CD4-positive, alpha-beta T cell treated with Interferon alpha-2 for 1 hour (primary cell): ENCODE data around the gene ATP2B2.

Source experiments
- DNase-seq, 2 donors: peaks; one replicate each; pipeline ENCODE4 v3.0.0-alpha.2; 2020 to 2022

The ATP2B2 gene

DNA sequence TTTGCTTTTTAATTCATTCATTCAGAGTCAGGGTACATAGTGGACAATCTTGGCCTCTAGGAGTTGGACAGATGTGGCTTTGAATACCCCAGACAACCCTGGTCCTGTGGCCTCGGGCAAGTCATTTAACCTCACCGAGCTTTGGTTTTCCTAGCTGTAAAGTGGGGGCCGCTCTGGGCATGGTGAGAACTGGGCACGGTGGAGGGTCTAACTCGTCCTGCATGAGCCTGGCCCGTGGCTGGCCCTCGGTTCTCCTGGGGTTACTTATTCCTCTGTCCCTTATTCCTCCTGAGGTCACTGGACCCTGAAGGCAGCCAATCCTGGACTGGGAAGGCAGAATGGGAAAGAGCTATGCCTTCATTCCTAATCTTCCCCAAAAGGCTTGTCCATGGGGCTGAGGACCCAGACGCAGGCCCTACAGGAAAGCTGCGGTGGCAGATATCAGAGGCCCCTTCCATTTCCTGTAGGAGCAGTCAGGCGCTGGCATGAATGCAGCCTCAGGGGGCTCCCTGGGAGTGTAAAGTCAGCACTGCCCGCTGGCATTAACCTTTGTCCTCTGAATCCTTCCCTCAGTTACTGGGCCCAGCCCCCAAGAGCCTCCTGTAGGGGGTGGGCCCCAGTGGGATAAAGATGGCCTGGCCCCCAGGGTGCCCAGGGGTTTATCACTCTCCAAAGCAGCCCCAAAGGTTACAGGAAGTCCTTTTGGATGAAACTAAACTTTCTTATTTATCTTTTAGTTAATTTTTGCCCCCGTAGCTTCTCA lies 166.6 kb downstream of the ATP2B2 start:
- DNase-seq, result no peak

DNA sequence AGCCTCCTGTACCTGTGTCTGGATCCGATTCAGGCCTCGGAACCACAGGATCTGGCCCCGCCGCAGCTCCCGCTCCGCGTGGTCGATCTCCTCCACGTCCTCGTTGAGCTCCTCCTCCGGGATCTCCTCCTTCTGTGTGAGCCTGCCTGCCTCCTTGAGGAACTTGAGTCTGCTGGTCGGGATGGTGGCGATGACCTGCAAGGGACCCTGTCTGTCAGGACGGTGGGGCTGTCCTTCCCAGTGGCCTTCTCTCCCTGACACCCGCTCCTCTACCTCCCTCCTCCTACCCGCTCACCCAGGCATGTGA lies 167.3 kb downstream of the ATP2B2 start:
- no peak for DNase-seq

DNA sequence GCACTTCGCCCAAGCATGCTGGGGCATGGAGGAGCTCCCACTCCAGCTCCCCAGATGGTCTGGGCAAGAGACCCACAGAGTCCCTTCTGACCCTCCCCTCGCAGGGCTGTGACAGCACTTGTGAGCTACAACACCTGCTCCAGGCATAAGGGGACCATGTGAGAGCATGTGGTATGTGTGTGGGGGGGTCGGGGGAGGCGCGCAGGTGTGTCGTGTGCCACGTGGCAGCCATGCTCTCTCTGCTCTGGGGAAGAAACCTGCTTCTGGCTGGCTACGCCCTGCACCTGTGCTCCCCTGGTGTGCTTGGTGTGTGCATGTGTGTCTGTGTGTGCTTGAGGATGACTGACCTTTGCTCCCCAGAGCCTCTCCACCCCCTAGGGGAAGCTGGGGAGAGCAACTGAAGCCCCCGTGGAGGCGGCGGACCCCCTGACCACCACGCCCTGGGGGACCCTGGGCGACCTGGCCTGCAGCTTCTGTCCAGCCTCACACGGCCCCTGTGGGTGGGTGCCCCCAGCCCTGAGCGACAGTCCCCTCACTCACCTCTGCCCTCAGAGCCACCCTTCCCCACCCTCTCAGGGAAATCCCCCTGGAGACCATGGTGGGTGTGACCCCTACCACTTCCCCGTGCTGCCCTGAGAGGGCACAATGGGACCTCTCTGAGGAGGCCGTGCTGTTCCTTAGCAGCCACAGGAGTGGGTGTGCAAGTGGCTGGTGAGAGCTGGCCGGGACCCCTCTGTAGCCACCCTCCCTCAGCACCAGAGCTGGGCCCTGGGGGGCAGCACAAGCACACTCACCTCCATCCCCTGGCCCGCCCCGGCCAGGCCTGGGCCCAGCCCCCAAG lies 167.8 kb downstream of the ATP2B2 start:
- no peak for DNase-seq

DNA sequence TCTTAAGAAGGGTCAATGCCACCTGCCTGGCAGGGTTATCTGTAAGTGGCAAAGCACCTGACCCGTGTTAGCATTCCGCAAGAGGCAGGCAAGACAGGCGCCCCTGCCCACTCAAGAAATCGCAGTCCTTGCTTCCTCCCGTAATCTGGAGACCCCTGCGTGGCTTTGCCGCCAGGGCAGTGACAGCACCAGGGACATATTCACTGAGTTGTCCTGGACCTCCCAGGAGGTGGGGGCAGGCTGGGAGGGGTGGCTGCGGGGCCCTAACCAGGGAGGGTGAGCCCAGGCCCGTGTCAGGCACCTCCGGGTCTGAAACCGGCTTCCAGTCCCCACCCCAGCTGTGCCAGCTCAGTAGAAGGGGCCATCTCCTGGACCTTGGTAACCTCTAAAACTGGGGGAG lies 168.6 kb downstream of the ATP2B2 start:
- DNase-seq, result no peak

DNA sequence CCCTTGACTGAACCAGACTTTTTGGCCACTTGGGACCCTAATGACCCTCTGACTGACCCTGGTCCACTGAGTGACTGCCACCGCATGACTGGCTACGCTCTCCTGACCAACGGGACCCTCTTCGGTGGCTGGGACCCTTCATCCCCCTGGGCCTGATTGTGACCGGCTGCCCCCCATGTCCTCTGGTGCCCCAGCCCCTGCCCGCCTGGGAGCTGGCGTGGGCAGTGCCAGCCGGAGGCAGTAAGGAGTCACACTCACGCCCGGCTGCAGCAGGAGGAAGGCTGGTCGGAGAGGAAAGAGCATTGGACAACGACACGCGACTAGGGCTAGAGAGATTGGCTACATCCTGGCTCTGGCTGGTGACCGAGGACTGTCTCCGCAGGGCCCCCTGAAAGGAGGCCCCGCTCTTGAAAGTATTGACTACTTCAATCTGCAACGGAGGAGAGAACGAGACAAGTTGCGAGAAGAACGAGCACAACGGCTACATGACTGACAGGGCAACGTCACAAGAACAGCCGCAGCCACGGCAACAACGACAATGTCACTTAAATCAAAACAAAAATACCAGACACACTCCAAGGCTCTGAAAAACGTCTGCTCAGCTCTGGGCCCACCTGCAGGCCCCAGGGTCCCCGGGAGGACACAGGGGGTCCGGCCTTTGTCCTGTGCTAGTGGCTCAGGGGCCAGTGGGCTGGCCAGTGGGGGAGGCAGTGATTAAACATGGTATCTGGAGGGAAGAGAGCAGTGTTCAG lies 169.3 kb downstream of the ATP2B2 start:
- DNase-seq, result no peak

DNA sequence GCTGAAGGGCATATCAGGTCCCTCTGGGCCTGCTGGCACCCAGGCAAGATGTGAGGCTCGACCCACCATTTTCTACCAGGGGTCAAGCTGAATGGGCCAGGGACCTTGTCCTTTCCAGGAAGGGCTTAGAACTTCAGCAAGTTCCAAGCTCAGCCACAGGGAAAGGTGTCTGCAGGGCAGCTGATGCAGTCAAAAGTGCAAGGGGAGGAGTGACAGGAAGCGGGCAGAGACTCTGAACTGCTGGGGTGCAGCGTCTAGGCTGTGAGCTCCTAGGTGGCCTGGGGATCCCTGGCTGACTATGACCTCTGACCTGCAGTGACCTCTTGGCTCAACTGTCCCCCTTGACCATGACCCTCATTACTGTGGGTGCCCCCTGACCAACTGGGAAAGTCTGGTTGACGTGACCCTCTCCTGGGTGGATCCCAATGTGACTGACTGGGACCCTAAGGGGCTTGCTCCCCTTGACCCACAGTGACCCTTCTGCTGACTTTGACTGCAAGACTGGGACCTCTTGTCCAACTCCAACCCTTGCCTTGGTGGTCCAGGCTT lies 170.1 kb downstream of the ATP2B2 start:
- no peak for DNase-seq

DNA sequence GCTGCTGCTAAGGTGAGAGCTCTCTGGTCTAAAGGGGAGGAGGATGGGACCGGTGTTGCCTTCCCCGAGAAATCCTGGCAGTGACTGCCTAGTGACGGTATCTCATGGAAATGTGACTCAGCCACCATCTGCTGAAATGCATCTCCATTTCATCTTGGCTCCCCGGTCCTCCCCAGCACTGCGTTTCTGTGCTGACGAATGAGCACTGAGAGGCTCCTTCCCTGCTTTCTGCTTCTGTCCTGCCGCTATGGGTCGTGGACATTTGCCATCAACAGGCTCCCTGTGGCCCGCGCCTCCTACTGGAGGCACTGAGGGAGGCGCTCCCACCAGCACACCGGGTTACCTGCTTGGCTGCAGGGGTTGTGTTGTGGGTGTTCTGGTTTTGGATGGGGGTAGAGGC lies 170.9 kb downstream of the ATP2B2 start:
- no peak for DNase-seq

DNA sequence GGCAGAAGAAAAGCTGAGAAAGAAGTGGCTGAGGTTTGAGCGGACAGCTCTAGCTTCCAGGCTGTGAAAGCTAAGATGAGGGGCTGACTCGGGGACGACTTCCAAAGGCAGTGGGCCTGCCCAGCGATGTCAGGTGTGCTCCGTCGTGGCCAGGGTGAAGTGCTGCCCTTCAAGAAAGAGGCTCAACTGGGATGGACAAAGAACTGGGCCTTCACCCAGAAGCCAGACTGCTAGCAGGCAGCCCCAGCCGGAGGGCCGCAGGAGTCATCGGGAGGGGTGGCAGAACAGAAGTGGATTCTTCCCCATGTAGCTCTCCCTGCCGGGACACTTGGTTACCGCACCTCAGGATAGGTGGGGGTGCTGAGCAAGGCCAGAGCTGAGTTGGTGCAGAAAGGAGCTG lies 171.3 kb downstream of the ATP2B2 start:
- no peak for DNase-seq

DNA sequence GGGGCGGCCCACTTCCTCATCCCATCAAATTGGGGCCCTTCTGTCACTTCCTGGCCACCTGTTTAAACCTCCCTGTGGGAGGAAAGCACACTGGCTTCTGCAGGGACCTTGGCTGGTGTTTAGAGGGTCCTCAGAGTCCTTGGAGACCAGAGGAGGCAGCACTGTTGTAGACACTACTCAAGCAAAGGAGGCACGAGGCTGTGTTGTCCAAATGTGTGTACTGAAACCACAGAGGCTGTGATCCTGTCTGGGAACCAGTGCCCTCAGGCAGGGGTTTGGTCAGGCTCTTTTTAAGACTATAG lies 172.1 kb downstream of the ATP2B2 start:
- DNase-seq, result no peak

DNA sequence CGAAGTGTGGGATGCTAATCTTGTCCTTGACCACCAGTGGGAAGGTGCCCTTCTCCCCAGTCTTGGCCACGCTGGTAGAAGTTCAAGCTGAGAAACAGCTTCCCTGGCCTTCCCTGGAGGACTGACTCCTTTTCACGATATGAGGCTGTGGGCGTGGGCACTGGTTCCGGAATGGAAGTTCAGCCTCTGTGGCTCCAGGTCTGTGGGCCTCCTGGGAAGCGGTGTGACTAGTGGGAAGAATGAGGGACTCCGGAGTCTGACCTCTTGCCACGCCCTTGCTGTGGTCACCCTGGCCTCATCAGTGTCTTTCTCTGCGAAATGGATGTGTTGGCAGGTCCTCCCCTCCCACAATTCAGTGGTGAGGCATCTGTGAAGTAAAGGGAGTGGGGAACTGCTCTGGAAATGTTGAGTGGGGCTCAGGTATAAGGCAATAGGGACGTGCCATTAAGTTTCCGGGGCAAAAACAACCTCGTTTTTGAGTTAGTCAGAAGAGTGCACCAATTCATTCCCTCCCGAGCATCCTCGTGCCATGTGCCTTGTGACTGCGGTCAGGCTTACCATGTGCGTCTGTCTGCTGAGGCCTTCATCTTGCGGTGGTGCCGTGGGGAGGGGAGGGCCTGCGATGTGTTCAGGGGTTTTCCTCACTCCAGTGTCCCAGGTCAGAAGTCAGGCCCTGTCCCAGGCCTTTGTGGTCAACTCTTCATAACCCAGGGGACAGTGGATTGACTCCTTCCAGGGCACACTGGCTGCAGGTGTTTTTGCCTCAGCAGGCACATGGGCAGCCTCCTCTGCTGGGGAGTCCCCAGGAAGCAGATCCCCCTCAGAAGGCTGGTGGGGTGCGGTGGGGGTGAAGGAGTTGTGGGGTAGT lies 172.7 kb downstream of the ATP2B2 start:
- no peak for DNase-seq

DNA sequence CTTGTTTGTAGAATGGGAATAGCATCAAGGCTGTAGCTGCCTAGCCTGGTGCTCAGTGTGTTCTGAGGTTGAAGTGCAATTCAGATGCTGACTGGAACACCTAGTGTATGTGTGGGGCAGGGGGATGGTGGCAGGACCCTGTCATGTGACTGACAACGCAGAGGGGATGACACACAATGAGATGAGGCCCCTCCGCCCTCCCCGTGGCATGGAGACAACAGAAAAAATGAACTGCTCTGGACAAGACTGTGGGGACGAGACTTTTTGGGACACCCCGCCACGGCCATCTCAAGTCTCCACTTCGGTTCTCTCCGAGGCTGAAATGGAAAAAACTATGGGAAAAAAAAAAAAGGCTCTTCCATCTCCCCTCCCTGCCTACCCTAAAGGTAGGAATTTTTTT lies 174.1 kb downstream of the ATP2B2 start:
- no peak for DNase-seq

DNA sequence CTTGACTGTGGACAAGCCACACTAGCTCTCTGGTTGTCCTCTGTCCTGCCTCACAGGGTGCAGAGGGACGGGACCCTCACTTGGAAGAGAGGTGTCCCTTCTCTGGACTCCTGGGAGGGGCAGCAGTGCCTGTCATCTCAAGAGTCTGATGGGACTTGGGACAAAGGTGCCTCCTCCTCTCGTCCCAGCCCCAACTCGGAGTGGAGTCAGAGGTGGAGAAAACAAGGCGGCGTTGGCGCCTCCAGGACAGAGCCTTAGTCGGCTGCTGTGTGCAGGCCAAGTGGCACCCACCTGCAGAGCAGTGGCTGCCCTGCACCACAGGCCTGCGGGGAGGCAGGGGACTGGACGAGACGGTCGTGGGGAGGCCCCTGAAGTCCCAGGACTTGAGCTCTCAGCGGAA lies 175.1 kb downstream of the ATP2B2 start:
- DNase-seq, result no peak

DNA sequence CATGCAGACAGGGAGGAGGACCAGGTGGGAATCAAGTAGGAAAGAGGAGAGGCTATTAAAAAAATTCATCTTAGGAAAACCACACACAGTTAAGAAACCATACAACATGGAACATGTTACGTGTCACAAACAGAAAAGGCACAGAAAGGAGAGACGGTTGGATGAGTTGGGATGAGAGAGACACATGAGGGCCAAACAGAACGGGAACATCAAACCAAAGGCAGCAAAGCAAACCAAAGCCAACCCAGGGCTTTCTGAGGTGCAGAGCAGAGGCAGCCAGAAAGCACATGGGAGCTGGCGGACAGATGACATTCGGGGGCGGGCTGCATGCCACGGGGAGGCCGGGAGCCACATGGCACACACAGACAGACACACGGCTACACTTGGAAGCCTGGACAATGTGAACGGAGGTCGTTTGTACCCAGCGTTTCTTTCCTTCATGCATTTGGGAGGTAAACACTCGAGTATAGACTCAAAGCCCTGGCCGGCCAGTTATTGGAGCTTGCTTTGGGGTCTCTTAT lies 175.8 kb downstream of the ATP2B2 start:
- DNase-seq, result no peak

DNA sequence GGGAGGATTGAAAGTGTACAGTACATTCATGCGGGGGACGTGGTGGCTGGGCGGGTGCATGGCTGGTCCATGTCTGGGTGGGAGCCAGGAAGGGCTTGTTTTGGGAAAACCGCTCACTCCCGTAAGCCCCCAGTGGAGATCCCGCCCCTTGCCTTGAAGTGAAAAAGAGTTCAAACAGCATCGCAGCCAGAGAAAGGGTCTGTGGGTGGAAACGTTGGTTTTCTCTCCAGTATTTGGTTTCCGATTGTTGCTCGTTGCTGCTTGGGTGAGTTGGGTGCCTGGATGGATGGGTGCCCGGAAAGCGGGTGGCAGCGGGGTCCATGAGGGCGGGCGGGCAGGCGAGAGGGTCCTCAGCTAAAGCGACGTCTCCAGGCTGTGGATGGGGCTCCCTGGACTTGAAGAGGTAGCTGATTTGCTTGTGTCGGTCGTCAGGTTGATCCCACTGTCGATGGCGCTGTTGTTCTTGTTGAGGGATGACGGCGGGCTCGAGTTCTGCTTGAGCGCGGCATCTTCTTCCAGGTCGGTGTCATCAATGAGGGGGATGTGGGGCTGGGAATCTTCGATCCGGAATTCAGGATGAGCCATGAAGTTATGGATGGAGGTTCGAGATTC lies 176.8 kb downstream of the ATP2B2 start:
- no peak for DNase-seq

DNA sequence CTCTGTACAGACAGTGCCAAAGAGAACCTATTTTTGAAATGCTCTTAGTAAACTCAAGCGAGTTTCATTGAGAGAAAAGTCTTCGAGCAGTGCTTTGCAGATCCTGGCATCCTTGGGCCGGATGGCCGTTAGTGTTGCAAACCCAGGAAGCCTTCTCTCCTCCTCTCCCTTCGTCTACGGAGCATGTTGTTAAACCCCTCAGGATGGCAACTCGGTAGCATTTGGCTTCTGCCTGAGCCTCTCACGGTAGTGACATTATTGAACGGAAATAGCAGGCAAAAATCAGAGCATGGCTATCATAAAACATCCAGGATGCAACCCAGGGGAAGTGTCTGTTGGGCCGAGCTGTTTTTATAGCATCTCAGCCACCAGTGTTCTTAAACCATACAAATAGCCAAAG lies 177.8 kb downstream of the ATP2B2 start:
- DNase-seq, result no peak

DNA sequence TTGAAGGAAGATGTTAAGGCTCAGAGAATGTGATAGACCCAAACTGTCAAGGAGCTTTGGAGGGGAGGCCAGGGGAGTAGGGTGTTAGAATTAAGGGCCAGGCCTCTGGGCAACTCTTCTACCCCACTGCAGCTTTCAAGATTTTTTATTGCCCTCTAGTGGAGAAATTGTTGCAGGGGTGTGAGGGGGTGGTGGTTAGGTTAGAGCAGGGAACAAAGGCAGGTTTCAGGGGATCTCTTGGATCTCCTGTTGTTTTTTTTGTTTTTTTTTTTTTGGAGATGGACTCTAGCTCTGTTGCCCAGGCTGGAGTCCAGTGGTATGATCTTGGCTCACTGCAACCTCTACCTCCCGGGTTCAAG lies 183.1 kb downstream of the ATP2B2 start:
- peak in 1 of 2 donors; percentile 40 for DNase-seq

DNA sequence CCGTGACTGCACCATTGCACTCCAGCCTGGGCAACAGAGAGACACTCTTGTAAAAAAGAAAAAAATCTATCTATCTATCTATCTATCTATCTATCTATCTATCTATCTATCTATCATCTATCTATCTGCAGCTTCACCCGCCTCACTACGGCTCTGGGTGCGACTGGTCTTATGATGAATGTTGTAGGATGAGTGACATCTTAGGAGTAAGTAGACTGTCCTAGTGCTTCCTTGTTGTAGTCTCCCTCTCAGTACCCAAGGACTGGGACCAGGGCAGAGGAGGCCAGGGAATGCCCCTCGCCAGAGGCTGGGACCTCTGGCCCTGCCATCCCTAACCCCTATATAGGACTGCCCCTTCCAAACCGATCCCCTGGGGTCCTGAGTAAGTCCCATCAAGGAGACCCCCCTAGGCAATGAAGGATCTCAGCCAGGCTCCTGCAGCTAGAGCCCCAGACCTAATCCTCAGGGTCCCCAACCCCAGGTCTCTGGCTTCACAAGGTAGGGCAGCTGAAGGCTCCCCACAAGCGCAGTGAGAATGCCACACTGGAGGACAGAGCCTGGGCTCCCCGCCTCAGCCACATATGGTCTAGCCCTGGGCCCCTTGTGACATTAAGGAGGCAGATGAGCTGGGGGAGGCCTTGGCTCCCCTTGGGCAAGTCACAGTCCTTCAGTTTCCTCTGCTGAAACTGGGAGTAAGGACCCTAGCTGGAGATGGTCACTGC lies 183.6 kb downstream of the ATP2B2 start:
- no peak for DNase-seq

DNA sequence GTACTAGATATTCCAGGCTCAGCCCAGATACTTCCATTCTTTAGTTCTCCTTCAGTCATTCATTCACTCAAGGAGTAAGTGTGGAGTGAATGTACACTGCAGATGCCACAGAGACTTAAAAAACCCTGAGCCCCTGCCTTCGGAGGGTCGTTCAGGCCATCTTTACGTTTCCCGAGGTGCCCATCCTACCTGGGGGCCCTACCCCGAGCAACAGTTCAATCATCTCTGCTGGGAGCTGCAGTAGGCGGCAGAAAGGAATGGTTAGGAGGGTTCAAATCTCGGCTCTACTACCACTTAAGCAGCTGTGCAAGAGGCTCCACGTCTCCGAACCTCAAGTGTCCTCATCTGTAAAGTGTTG lies 185.1 kb downstream of the ATP2B2 start:
- no peak for DNase-seq

DNA sequence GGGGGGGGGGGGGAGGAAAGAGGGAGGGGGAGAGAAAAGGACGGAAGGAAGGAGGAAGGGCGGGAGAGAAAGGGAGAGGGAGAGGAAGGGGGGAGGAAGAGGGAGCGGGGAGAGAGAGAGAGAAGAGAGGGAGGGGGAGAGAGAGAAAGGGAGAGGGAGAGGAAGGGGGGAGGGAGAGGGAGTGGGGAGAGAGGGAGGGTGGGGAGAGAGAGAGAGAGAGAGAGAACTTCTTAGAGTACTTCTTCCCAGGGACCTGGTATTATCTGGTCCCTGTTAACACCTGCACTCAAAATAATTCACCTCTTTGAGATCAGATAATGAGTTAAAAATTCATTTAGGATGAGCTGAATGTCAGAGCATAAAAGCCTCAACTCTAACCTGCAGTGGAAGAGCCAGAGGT lies 185.6 kb downstream of the ATP2B2 start:
- peak in 1 of 2 donors; percentile 14 for DNase-seq

DNA sequence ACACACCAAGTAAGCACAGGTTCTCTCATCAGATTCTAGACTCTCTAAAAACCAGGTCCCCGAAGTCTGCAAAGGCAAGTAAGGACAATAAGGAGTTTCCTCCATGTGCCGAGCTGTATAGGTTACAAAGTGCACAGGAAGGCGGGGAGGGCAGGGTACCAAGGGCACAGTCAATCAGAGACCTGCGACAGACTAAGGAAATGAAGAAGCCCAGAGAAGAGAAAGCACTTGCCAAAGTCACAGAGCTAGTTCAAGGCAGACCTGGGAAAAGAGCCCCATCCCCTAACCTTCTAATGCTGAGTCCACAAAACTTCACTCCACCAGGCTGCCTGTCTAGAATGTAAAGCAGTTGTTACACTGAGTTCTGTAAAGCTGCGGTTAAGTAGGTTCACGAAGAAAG lies 186.1 kb downstream of the ATP2B2 start:
- no peak for DNase-seq

DNA sequence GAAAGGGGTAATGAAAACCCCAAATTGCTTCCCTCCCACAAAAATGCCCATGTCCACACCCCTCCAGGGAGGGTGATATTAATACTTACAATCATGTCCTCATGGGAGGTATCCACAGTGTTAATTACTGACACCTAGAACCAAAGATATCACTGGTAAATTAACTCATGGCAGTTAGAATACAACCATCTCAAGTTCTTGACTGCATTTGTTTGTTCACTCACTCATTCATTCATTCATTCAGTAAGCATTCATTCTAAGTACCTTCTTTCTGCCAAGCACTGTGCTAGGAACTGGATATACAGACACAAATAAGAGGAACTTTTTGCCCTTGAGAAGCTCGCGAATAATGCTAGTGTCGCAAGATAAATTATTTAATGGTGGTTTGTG lies 187.4 kb downstream of the ATP2B2 start:
- no peak for DNase-seq
